HCT116 (cell line): ENCODE measurements around the gene WWOX. TPM values are rescaled to one million over a fixed set of nuclear protein-coding genes. Genes with fewer than 3 reads are reported as not detected.

Experiments
- ATAC-seq: fragments of 200-7000 bp; cut with Tn5 transposase; 2 replicates; pipeline ENCODE4 v1.9.1; 2020; ENCODE audit warnings: mild to moderate bottlenecking, moderate library complexity
- BruUV-seq: library from RNA; stranded (reverse); fragments of 400-500 nt; replicated peaks from 2 replicates; lab custom pipeline; 2021; lab: Mats Ljungman, UMichigan
- CTCF ChIA-PET: fragments of 300-600 bp; sonication (Branson Sonifier 250); formaldehyde crosslinking; loops from one replicate; lab custom pipeline; 2021; ENCODE audit warnings: antibody characterized with exemption; lab: Charles Lee
- POLR2A ChIA-PET: fragments of 300-600, 350-600 bp; sonication (Branson Sonifier 250); formaldehyde crosslinking; loops from one replicate; lab custom pipeline; 2021; ENCODE audit warnings: antibody characterized with exemption; lab: Charles Lee
- RAD21 ChIA-PET, 2 experiments: fragments of 300-600 bp; sonication (Branson Sonifier 250); formaldehyde crosslinking; loops; one replicate each; lab custom pipeline; 2023; ENCODE audit warnings: low total read pairs in 2 of 2; ENCODE audit not compliant: uncharacterized antibody in 2 of 2, unreplicated experiment in 2 of 2, low non-redundant PET in 1 of 2; lab: Charles Lee
- DNase-seq: peaks from one replicate; pipeline ENCODE4 v3.0.0-alpha.2; 2010; ENCODE audit warnings: low read depth, low spot score
- H2AFZ ChIP-seq: fragments of 200-600 bp; shearing (Covaris generic), sonication (generic); 2 replicates; pipeline ENCODE4 v1.6.1; 2017; ENCODE audit warnings: low read depth, mixed run types, mixed read lengths, antibody characterized with exemption, low read length; ENCODE audit not compliant: poor library complexity, severe bottlenecking
- H3K27ac ChIP-seq: 2 replicates; pipeline ENCODE4 v1.5.1; 2012; ENCODE audit warnings: low read depth, low read length
- H3K27me3 ChIP-seq: fragments of 200-600 bp; sonication (generic); 2 replicates; pipeline ENCODE4 v1.6.1; 2016; ENCODE audit warnings: mixed run types, low read length, mixed read lengths; ENCODE audit not compliant: insufficient read depth
- H3K36me3 ChIP-seq, 2 experiments: fragments of 200-500 bp in 1 of 2; fragments of 200-600 bp in 1 of 2; sonication (Bioruptor generic) in 1 of 2; sonication (generic) in 1 of 2; 2 replicates each; pipeline versions ENCODE4 v1.5.1 to v1.6.1; 2014 to 2016; ENCODE audit warnings: low read length in 2 of 2, inconsistent platforms in 1 of 2, mixed read lengths in 1 of 2, mixed run types in 1 of 2; ENCODE audit not compliant: insufficient read depth in 2 of 2, control insufficient read depth in 1 of 2
- H3K4me1 ChIP-seq, 2 experiments: fragments of 200-600 bp in 1 of 2; sonication (generic) in 1 of 2; 2 replicates each; pipeline versions ENCODE4 v1.5.1 to v1.6.1; 2012 to 2017; ENCODE audit warnings: low read length in 2 of 2, inconsistent platforms in 1 of 2, mild to moderate bottlenecking in 1 of 2, mixed read lengths in 1 of 2, mixed run types in 1 of 2, moderate library complexity in 1 of 2; ENCODE audit not compliant: insufficient read depth in 2 of 2, control insufficient read depth in 1 of 2
- H3K4me2 ChIP-seq: fragments of 200-600 bp; sonication (generic); 2 replicates; pipeline ENCODE4 v1.6.1; 2017; ENCODE audit warnings: mixed run types, low read length, mixed read lengths
- H3K4me3 ChIP-seq, 2 experiments: fragments of 200-600 bp in 1 of 2; sonication (generic) in 1 of 2; replicated peaks in 1 of 2; 2 replicates each; pipeline ENCODE4 v1.5.1; 2011 to 2016; ENCODE audit warnings: low read length in 2 of 2, control low read depth in 1 of 2, low read depth in 1 of 2, mild to moderate bottlenecking in 1 of 2, mixed read lengths in 1 of 2, mixed run types in 1 of 2
- H3K79me2 ChIP-seq: fragments of 200-600 bp; sonication (generic); 2 replicates; pipeline ENCODE4 v1.6.1; 2017; ENCODE audit warnings: mild to moderate bottlenecking, mixed run types, low read length, moderate library complexity, mixed read lengths; ENCODE audit not compliant: insufficient read depth
- H3K9ac ChIP-seq: fragments of 200-600 bp; sonication (generic); 2 replicates; pipeline ENCODE4 v1.6.1; 2016; ENCODE audit warnings: low read length, mixed read lengths
- H3K9me2 ChIP-seq: fragments of 200-600 bp; sonication (generic), shearing (Covaris generic); 2 replicates; pipeline ENCODE4 v1.6.1; 2017; ENCODE audit warnings: mixed run types, mild to moderate bottlenecking, moderate library complexity; ENCODE audit not compliant: insufficient read depth
- H3K9me3 ChIP-seq, 2 experiments: fragments of 200-500 bp in 1 of 2; fragments of 200-600 bp in 1 of 2; sonication (Bioruptor generic) in 1 of 2; sonication (generic) in 1 of 2; 2 replicates each; pipeline ENCODE4 v1.6.1; 2014 to 2017; ENCODE audit warnings: low read length in 2 of 2, mixed read lengths in 2 of 2, inconsistent platforms in 1 of 2, low read depth in 1 of 2, mild to moderate bottlenecking in 1 of 2, mixed run types in 1 of 2, moderate library complexity in 1 of 2; ENCODE audit not compliant: control insufficient read depth in 1 of 2, insufficient read depth in 1 of 2
- H4K20me1 ChIP-seq: fragments of 200-600 bp; sonication (generic), shearing (Covaris generic); 2 replicates; pipeline ENCODE4 v1.6.1; 2017; ENCODE audit warnings: mixed run types, mild to moderate bottlenecking, moderate library complexity; ENCODE audit not compliant: insufficient read depth
- EZH2phosphoT487 ChIP-seq: fragments of 200-600 bp; IDR thresholded peaks from 2 replicates; pipeline ENCODE4 v1.6.1; 2018; ENCODE audit warnings: antibody characterized with exemption, borderline replicate concordance
- JUND ChIP-seq: IDR thresholded peaks from 2 replicates; pipeline ENCODE4 v1.6.1; 2012
- MAX ChIP-seq: IDR thresholded peaks from 2 replicates; pipeline ENCODE4 v1.6.1; 2012
- RAD21 ChIP-seq: IDR thresholded peaks from 2 replicates; pipeline ENCODE4 v1.6.1; 2012; ENCODE audit warnings: low read depth, mild to moderate bottlenecking
- REST ChIP-seq: IDR thresholded peaks from 2 replicates; pipeline ENCODE4 v1.6.1; 2012; ENCODE audit warnings: low read depth
- SIN3A ChIP-seq: IDR thresholded peaks from 2 replicates; pipeline ENCODE4 v1.6.1; 2012; ENCODE audit warnings: low read depth
- SP1 ChIP-seq: IDR thresholded peaks from 2 replicates; pipeline ENCODE4 v1.6.1; 2012; ENCODE audit warnings: low read depth
- SRF ChIP-seq: IDR thresholded peaks from 2 replicates; pipeline ENCODE4 v1.6.1; 2012; ENCODE audit warnings: low read depth
- YY1 ChIP-seq: IDR thresholded peaks from 2 replicates; pipeline ENCODE4 v1.6.1; 2011; ENCODE audit warnings: low read length, low read depth, moderate library complexity, mild to moderate bottlenecking; ENCODE audit not compliant: insufficient replicate concordance; ENCODE audit errors: extremely low read depth
- ZBTB33 ChIP-seq: IDR thresholded peaks from 2 replicates; pipeline ENCODE4 v1.6.1; 2011; ENCODE audit warnings: mild to moderate bottlenecking, low read length, moderate library complexity; ENCODE audit not compliant: insufficient replicate concordance; ENCODE audit errors: extremely low read depth
- ZFX ChIP-seq: fragments of 450-650 bp; IDR thresholded peaks from 2 replicates; pipeline ENCODE4 v1.6.1; 2017
- ZNF274 ChIP-seq: fragments of 200-500 bp; sonication (Bioruptor generic); IDR thresholded peaks from 2 replicates; pipeline ENCODE4 v1.6.1; 2014; ENCODE audit warnings: mild to moderate bottlenecking, low read depth, low read length, inconsistent platforms
- intact Hi-C: fragments of 100-400 bp; cut with micrococcal nuclease; formaldehyde crosslinking; loops from 2 replicates; pipeline ENCODE4 v1.10.0; 2022
- total RNA-seq: library from RNA; stranded (reverse); gene quantifications from one replicate; pipeline ENCODE4 v1.2.1, GENCODE V29; 2021; ENCODE audit not compliant: unreplicated experiment

Gene WWOX
- total RNA-seq, 1 experiment from 2014 or later = 13.7 TPM

GRCh38 chr16:78566397-78567073 lies 467.1 kb downstream of the WWOX start:
- no TSS peak for BruUV-seq

More at GRCh38 chr16:78566397-78567073, 467.1 kb downstream of the WWOX start:
- ChIA-PET POLR2A (no interaction called here), RAD21 (no interaction called here), CTCF (no interaction called here)
- Histone ChIP-seq H3K27ac (no peak overlapping the region), H4K20me1 (no peaks in the 10 kb centered on the region), H3K9me3 (no peaks in the 10 kb centered on the region), H2AFZ (no peak overlapping the region), H3K9me2 (no peaks in the 10 kb centered on the region), H3K27me3 (no peaks in the 10 kb centered on the region), H3K4me3 (no peak overlapping the region), H3K4me2 (no peak overlapping the region), H3K9ac (no peak overlapping the region), H3K4me1 (no peaks in the 10 kb centered on the region), H3K36me3 (no peaks in the 10 kb centered on the region), H3K79me2 (no peaks in the 10 kb centered on the region)
- DNase-seq = no peak
- no peak for TF ChIP-seq ZBTB33
- no peak for TF ChIP-seq REST
- no peak for TF ChIP-seq ZNF274
- no peak for TF ChIP-seq JUND
- no peak for TF ChIP-seq SP1
- no peak for TF ChIP-seq MAX
- no peak for TF ChIP-seq RAD21
- no peak for TF ChIP-seq SRF
- TF ChIP-seq YY1 = no peak
- no peak for TF ChIP-seq ZFX
- TF ChIP-seq EZH2phosphoT487 = no peak
- TF ChIP-seq SIN3A = no peak
- ATAC-seq = no peak
- intact Hi-C loops = no loop called here
